GM13977 (cell line): ENCODE measurements around the gene OLFM4.
"Not testable (repeated sequence)": the region's sequence is repeated elsewhere in the genome, so short reads cannot be mapped to it uniquely, and the experiment has no call there.

Source experiments
- DNase-seq: peaks from one replicate; pipeline ENCODE4 v3.0.0; 2012; ENCODE audit warnings: low spot score
- in situ Hi-C: fragments of 300-500 bp; cut with MboI; formaldehyde crosslinking; loops from one replicate; pipeline ENCODE4 v1.12.0; 2022; ENCODE audit warnings: low sequenced_read_pairs, low pct_unique_long_range_greater_than_20kb, mixed read lengths, inconsistent platforms; ENCODE audit not compliant: unreplicated experiment
- TF ChIP-seq, protein P1 (sequence below): IDR thresholded peaks from 2 replicates; pipeline ENCODE4 v1.5.1; 2012; ENCODE audit warnings: mild to moderate bottlenecking, control low read depth; ENCODE audit not compliant: insufficient read depth; ENCODE audit errors: extremely low read depth, missing control alignments

OLFM4 gene

DNA sequence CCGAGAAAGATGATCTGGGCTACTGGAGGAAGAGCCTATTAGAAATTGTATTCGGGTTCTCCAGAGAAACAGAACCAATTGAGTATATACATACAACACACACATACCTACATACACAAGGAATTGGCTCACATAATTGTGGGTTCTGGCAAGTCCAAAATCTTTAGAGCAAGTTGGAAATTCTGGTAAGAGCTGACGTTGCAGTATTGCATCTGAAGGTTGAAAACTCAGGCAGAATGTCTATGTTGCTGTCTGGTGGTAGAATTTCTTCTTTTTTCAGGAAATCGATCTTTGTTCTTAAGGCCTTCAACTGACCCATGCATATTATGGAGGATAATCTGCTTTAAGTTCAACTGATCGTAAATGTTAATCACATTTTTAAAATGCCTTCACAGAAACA lies 15.5 kb upstream of the OLFM4 start:
- DNase-seq, result no peak
- TF ChIP-seq, protein P1, sequence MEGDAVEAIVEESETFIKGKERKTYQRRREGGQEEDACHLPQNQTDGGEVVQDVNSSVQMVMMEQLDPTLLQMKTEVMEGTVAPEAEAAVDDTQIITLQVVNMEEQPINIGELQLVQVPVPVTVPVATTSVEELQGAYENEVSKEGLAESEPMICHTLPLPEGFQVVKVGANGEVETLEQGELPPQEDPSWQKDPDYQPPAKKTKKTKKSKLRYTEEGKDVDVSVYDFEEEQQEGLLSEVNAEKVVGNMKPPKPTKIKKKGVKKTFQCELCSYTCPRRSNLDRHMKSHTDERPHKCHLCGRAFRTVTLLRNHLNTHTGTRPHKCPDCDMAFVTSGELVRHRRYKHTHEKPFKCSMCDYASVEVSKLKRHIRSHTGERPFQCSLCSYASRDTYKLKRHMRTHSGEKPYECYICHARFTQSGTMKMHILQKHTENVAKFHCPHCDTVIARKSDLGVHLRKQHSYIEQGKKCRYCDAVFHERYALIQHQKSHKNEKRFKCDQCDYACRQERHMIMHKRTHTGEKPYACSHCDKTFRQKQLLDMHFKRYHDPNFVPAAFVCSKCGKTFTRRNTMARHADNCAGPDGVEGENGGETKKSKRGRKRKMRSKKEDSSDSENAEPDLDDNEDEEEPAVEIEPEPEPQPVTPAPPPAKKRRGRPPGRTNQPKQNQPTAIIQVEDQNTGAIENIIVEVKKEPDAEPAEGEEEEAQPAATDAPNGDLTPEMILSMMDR, result no peak
- in situ Hi-C loops, result no loop called here

- DNase-seq, in situ Hi-C loops: not testable (repeated sequence)
Observed at GRCh38 chr13:53014018-53014417, 14.6 kb upstream of the OLFM4 start.

DNA sequence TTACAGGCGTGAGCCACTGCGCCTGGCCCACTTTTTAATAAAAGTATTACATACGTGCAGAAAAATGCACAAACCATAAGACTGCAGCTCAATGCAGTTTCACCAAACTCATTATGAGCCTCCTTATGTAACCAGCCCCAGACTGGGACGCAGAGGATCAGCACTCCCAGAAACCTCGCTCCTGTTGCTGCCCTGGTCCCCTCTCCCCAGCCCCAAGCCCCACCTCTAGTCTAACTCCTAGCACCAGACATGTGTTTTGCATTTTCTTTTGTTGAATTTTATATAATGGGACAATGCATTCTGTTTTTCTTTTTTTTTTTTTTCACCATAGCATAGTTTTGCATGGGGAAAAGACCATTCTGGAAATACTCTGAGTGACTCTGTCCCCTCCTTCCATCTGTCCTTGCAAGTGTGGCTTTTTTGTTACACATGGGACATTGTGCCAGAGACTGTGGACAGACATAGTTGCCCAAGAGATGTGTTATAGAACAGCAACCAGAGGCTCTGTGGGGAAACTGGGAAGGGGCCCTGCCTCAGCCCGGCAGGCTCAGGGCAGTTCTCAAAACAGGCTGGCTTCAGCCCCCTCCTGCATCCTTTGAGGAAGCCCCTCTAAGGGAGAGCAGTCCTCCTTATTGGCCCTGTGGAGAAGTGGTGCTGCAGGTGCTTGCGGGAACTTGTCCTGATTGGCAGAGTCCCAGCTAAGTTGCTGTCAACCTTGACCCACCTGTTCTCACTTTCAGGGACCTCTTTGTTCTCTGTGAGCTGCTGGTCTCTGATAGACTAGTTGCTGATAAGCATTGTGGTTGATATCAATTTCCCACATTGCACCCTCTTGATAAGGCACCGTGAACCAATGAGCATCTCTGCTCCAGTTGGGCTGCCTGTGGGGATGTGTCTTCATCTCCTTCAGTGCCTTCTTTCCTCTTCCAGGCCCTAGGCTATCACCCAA lies 13.8 kb upstream of the OLFM4 start:
- TF ChIP-seq, protein P1, result no peak
- no peak for DNase-seq
- in situ Hi-C loops, result no loop called here

GRCh38 chr13:53015971-53016370 lies 12.6 kb upstream of the OLFM4 start:
- in situ Hi-C loops, result no loop called here
- DNase-seq, result no peak
- TF ChIP-seq, protein P1, result no peak

- no peak for DNase-seq
- TF ChIP-seq, protein P1, result no peak
- in situ Hi-C loops, result no loop called here
Observed at GRCh38 chr13:53017433-53017970, 11.1 kb upstream of the OLFM4 start.

- TF ChIP-seq, protein P1, result no peak
- in situ Hi-C loops, result no loop called here
- no peak for DNase-seq
Observed at GRCh38 chr13:53018690-53019647, 9.6 kb upstream of the OLFM4 start.
